ENCODE results near the gene PIK3C3.
"Not testable (repeated sequence)": the region's sequence is repeated elsewhere in the genome, so short reads cannot be mapped to it uniquely, and the experiment has no call there.

PIK3C3 gene

DNA sequence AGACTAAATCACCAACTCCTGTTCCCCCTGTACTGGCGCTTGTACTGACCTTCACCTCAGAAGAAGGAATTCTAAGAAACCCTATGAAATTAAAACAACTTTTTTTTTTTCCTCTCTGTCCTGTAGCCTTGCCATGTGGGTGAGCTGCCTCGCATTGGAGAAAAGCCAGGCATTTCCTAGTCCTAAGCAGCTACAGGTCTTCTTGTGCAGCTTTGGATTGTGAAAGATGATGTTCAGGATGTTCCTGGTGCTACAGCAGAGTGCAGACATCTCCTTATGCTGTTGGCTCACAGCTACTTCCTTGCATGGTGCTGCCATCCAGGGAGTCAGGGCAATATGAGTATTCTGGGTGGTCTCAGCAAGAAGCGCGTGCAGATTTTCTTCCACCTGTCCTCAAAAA, 11.9 kb downstream of the PIK3C3 start:
- DNase-seq = no peak

DNA sequence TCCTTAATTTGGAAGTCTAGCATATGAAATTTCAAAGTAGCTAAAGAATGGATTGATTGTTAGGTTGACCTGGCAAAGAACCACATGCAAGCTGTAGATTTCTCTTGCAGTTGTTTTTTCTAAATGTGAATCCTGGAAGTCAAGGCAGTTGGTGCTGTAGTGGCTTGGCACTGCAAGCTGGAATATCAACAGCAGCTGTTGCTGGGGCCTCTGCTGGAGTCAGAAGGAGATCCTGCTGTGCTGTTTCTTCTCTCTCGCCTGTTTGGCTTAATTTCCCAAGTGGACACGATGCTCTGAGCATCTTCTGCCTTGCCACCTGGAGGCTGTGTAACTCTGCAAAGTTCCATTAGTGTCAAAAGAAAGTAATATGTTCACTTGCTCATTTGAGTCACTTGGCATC, 12.6 kb downstream of the PIK3C3 start:
- no peak for DNase-seq

DNA sequence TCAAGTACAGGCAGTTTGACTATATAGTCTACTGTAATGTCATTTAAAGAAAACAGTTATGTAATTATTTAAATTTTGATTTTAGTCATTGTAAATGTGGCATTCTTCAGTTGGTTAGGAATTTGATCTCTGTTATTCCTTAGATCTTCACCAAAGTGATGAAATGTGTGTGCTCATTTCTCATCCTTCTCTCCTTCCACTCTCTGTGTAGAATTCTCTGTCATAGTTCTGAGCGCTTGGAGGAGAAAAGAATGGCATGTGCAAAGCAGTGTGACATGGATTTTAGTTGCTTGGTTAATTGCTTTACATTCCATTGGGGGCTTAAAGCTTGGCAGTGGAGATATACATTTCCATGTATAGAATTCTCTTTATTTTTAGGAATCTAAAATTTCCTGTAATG, 14.8 kb downstream of the PIK3C3 start:
- no peak for DNase-seq

DNA sequence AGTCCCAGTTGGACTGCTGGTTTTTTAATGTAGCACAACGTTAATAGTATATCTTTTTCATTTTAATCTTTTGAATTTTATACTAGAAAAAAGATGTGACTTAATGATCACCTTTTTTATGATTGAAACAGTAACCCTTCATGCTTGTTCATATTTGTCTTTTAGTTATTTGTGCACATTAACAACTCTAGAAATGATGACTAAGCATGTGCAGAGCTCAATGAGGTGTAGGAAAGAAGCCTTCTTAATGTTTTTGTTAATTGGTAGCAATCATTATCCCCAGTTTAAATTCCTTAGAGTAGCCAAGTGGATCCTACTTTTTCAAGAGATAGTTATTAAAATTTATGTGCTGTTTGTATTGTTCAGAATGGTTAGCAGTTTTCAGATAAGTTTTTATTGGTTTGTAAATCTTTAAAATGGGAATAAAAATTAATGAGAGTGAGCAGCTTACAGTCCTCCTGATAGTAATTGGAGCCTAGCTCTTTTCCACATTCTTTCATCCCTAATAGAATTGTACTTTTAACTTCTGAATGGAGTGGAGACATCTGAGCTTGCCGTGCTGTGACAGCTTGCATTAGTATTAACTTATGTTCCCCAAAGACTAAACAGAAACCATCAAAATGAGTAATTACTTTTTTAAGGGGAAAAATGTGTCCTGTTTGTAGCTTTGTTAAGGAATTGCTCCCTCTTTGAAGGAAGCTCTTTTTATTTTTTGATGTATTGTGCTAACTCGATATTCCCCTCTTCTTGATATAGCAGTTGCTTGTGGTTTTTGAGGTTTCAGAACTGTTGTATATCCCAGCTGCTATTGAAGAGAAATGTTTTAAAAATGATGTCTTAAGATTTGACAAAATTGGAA, 17.3 kb downstream of the PIK3C3 start:
- DNase-seq = no peak

DNA sequence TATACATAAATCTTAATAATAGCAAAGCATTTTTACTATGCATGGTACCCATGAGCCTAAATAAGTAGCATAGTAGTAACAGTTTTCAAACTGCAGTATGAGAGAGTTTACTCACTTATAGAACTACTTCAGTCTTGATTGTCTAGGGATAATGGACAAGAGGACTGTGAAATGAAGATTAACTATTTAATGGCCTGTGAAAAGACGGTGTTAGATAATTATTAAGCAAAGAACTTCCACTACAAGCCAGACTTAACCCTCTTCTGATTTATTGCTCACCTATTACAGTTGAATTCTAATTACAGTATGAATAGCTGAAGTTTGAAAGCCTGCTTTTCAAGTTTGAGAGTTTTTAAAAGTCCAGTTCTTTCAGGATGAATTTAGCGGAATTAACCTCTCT, 18.9 kb downstream of the PIK3C3 start:
- no peak for DNase-seq

DNA sequence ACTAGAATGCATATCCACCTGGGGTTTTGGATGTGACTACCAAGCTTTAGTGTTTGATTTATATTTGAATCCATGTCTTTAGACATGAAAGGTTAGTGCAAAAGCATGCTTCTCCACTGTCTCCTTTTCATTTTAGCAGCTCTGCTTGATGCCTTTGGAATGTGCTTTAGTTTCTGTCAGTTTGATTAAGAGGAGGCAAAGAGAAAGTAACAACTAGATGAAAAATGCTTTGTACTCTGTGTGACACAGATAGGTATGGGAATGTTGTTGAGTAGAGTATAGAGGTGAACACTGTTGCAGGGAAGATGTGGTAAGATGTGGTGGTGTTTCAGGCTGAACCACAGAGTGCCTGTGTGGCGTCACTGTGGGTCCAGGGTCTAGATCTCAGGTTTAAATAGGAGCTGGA, 19.8 kb downstream of the PIK3C3 start:
- DNase-seq = no peak

DNA sequence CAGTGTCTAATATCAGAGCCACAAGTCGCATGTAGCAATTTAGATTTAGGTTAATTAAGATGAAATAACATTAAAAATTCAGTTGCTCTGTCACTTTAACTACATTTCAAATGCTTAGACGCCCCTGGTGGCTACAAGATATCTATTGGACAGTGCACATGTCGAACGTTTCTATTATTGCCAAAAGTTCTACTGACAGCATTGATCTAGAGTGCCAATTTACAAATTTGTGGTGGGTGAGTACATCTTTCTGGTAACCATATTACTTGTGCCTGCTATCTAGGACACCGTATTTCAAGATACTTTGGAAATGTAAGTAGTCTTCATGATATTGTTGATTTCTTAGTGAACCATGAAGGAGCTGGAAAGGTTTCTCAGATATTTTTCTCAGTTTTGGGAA, 20.2 kb downstream of the PIK3C3 start:
- no peak for DNase-seq

DNA sequence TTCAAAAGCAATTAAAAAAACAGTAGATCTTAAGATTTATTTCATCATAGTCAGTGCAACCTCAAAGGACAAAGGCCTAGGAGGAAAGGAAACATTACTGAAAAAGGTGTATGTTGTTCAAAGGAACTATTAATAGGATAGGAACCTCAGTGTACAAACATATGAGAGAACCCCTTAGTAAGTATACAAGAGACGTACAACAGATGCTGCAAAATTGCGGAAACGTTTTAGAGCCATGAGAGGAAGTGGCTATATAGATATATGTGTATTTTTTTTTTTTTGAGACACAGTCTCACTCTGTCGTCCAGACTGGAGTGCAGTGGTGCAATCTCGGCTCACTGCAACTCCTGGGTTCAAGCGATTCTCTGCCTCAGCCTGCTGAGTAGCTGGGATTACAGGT, 22.2 kb downstream of the PIK3C3 start:
- no peak for DNase-seq

DNA sequence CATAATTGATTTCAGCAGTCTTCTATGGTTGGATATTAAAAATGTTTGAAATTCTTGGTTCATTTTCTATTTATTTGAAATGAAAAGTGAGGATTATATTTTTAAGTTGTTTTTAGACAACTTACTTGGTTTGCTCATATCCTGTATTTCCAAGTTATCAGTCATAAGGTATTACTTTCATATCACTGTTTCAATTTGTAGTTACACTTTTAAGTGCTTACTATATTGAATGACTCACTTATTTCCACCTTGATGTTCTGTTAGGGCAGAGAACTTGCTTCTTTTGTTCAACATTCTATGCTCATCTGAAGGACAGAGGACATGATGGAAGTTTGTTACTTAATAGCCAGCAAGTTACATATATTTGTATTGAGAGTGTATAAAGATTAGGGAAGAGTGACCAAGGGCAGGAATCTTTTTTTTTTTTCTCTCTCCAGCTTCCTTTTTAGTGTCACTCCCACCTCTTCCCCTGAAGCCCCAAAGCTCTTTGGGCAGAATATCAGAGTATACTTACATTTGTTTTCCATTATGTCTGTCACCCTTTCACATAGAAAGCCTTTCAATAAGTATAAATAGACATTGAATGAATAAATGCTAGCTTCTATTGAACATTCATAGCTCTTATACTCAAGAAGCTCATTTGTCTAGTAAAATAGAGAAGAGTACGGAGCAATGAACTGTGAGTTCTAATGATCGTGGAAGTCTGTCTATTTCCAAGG, 28.1 kb downstream of the PIK3C3 start:
- DNase-seq = no peak

DNA sequence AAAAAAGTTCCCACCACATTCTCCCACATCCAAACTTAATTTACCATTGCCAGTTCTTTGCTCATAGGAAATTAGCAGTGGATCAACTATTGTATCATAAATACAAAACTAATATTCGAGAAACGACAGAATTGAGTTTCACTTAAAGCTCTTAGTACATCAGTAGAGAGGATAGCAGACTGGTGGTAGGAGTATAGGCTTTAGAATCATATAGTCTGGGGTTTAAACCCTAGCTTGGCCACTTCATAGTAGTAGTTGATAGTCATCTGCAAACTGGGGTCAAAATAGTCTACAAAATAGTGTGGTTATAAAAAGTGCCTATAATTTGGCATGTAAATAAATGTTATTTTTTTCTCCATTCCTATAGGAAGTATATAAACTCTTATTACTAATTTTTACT, 30.9 kb downstream of the PIK3C3 start:
- DNase-seq = no peak

DNA sequence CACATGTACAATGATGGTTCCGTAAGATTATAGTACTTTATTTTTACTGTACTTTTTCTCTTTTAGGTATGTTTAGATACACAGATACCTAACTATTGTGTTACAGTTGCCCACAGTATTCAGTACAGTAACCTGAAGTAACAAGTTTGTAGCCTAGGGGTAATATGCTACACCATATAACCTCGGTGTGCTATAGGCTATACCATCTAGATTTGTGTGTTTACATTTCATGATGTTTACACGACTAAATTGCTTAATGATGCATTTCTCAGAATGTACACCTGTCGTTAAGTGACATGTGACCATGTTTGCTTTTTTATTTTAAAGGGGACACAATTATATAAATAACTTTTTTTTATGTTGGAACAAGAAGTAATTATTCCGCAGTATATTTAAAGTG, 34.5 kb downstream of the PIK3C3 start:
- no peak for DNase-seq

DNA sequence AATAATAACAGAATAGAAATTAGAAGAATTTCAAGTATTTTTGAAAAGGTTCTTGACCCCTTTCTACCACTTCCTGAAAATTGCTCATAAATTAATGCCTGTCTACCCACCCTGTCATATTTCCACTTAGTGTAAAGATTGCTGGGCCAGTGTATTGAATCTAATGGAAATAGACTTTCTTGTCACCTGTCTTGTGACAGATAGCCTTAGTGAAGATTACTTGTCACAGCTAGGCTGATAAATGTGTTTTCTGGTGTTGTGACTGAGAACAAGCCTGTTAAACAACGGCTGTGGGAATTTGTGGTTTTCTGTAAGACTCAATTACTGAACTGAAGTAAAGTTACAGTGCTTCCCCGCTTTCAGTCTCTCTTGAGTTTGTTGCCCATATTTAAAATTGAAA, 37.0 kb downstream of the PIK3C3 start:
- DNase-seq = no peak

DNA sequence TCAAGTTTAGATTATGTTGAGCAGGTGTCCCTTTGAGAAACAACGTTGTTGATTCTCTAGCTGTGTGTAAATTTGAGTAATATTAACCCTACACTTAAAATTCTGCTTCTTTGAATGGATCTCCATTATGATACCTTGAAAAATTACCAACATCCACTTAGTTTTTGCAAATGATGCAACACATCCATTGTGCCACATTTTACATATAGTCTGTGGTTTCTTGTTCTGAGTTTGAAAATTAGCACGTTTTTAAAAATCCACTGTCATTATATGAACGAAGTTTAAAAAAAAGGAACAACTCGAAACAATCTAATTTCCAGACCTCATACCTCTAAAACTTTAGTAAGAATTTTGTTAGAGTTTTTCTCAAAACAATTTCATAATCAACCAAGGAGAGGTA, 37.7 kb downstream of the PIK3C3 start:
- DNase-seq = no peak

DNA sequence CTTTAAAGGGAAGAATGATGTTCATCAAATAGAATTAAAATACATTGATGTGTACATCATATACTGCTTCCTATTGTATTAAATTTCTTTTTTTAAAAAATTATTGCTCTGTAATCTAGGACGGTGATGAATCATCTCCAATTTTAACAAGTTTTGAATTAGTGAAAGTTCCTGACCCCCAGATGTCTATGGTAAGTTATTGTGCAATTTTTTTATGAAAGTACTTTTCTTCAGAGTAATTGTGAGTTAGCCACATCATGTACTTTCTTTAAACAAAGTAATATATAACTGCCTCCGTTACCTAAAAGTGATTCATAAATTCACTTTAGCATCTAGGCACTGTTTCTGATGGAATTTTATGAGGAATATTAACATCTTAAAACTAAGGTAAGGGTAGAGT, 38.1 kb downstream of the PIK3C3 start:
- no peak for DNase-seq

DNA sequence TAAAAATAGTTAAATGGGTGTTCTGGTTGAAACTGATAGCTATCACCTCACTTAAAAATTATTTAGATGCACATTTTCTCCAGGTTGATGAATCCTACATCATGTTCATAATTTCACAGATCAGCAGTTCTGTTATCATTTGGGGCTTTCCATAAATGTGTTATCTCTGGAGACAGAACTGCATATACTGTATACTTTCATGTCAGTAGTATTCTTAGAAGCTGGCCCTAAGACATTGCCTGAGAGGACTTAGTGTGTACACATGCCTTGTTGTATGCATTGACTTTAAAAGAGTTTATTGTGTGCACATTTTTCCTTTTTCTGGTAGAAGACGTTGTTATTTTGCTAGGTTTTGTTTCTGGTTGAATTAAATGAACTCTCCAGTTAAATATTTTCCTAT, 41.0 kb downstream of the PIK3C3 start:
- no peak for DNase-seq

DNA sequence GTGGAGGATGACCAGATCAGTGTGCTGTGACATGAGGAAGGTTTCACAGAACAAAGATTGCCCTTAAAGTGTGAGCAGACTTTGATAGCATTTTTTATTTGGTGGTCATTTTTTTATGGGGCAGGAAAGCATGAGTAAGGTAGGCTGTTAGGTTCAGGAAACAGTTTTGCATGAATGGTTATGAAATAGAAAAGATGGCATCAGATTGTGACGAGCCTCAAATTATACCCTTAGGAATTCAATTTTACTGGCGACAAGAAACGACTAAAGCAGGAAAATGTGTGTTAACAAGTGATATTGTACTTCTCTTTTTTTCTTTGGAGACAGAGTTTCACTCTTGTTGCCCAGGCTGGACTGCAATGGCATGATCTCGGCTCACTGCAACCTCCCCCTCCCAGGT, 44.7 kb downstream of the PIK3C3 start:
- no peak for DNase-seq

DNA sequence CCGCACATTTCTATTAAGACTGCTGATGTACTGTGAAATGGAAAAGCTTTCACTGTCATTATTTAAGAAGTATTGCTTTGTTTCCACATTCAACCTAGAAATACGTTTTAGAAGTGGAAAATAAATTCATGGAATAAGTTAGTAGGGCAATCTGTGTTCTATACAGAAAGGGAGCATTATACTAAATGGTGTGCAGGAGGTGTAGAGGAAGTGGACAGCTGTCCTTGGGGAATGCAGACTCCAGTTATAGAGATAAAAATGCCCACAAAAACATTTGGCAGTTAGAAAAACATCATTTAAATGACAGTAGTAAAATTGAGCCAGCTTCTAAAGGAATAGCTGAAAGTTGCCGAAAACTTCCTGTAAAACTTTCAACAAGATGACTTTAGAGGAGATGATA, 46.8 kb downstream of the PIK3C3 start:
- DNase-seq = no peak

DNA sequence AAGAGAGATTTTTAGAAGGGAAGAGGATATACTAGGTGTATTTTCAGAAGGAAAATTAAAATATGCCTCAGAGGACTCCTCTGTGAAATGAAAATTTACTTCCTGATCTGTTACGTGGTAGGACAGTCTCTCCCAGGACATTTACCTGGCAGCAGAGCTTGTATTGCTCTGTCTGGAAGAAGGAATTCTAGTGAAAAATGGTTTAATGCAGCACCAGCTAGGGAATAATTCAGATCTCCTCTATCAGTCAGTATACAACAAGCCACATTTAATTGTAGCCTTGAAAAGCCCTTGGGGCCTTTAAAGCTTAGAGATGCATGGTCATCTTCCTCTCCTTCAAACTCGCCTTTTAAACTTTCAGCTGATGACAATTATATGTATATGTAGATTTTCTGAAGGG, 49.6 kb downstream of the PIK3C3 start:
- no peak for DNase-seq

DNA sequence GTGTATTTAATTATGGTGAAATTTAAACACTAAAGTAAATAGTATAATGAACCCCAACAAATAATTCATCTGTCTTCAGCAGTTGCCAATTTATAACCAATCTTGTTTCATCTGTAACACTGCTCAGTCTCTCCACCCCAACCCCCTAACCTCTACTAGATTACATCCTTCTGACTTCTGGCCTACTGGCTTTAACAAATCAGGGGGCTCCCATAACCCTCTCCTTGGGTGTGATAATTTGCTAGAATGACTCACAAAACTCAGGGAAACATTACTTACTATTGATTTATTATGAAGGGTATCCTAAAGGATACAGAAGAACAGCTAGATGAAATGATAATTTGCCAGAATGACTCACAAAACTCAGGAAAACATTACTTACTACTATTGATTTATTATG, 50.7 kb downstream of the PIK3C3 start:
- no peak for DNase-seq

DNA sequence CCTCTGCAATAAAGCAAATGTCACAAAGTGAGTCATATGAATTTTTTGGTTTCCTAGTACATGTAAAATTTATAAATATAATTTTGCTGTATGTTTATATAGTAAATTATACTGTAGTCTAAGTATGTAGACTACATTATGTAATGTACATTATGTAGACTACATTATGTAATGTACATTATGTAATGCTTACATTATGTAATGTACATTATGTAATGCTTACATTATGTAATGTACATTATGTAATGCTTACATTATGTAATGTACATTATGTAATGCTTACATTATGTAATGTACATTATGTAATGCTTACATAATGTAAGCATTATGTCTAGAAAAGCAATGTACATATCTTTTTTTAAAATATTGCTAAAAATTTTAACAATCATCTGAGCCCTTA, 54.4 kb downstream of the PIK3C3 start:
- DNase-seq = not testable (repeated sequence)

DNA sequence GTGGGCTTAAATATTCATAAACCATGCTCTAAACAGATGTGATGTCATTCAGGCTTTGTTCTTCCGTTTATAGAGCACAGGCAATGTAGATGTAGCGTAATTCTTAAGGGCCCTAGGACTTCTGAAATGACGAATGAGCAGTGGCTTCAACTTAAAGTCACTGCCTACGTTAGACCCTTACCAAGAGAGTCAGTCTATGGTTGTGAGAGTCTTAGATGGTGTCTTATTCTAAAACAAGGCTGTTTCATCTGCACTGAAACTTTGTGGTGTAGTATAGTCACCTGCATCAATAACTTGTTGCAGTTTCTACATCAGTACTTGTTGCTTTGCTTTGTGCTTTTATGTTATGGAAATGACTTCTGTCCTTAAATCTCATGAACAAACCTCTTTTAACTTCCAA, 56.0 kb downstream of the PIK3C3 start:
- no peak for DNase-seq

DNA sequence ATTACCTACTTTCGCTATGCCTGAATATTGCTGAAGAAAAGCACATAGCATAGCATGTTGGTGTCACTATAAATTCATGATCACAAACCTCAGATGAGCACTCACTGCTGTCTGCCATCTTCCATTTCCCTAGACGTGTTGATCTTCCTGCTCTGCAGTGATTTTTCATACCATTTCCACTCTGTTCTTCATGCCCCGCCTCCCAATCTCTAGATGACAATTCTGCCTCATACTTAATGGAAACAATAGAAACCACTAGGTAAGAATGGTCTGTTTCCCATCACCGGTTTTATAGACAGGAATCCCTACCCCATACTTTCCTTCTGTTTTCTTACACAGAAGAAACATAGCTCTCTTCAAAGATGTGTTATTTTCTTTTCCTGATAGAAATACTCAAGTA, 63.8 kb downstream of the PIK3C3 start:
- no peak for DNase-seq

DNA sequence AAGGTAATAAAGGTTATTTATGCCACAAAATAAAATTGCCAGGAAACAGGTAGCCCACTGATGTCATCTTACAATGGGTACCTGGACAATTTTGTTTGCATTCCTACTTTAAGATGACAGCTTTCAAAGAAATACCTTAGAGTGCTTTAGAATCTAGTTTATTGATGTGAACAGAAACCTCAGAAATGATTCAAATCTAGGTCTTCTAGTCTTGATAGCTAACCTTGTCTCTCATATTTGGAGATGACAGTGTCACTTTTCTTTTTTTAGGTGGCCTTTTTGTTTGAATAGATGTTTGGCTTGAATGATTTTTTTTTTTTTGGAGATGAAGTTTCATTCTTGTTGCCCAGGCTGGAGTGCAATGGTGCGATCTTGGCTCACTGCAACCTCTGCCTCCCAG, 69.1 kb downstream of the PIK3C3 start:
- no peak for DNase-seq

DNA sequence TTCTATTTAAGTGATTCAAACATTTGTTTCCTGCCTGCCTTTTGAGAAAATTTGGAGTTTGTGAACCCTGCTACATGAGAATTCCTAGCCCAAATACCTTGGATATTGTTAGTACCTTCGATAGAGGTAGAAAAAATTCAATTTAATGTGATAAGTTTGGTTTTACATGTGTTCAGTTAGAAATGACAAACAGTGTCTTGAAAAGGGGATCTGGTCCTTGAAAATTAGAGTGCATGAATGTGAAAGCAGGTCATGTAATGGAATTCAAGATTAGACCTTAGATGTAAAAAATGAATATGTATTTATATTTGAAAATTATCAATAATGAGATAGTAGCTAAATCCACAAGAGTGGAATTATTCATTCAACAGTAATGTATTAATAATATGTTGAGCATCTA, 70.5 kb downstream of the PIK3C3 start:
- no peak for DNase-seq
